Kidney (tissue), 14 donors: ENCODE measurements around the gene SLC43A1. TPM values are rescaled to one million over a fixed set of nuclear protein-coding genes. Genes with fewer than 3 reads are reported as not detected.

Experiments used
- DNase-seq, 5 donors: peaks; one replicate each; pipeline ENCODE4 v3.0.0-alpha.2; 2013 to 2020
- FAIRE-seq: peaks from 2 replicates; lab custom pipeline; 2012; peaks lifted over from hg19 to GRCh38; lab: Jason Lieb, UNC
- H3K27ac ChIP-seq, 2 donors: one replicate each; pipeline ENCODE4 v1.7.0; 2013; ENCODE audit warnings: low read depth in 2 of 2, low read length in 2 of 2, inconsistent platforms in 1 of 2
- H3K27me3 ChIP-seq: one replicate; pipeline ENCODE4 v1.7.1; 2013; ENCODE audit warnings: low read length, inconsistent platforms; ENCODE audit not compliant: control insufficient read depth, insufficient read depth
- H3K36me3 ChIP-seq, 3 donors: one replicate each; pipeline versions ENCODE4 v1.7.0 to v1.7.1; 2013; ENCODE audit warnings: low read length in 3 of 3, control low read depth in 1 of 3, inconsistent platforms in 1 of 3; ENCODE audit not compliant: insufficient read depth in 3 of 3, control insufficient read depth in 2 of 3
- H3K4me1 ChIP-seq, 3 donors: one replicate each; pipeline versions ENCODE4 v1.7.0 to v1.7.1; 2013; ENCODE audit warnings: low read length in 3 of 3, inconsistent platforms in 1 of 3, low read depth in 1 of 3; ENCODE audit not compliant: control insufficient read depth in 2 of 3, insufficient read depth in 2 of 3
- H3K4me3 ChIP-seq, 3 donors: one replicate each; pipeline versions ENCODE4 v1.7.0 to v1.8.1; 2013; ENCODE audit warnings: low read length in 3 of 3, control low read depth in 1 of 3, inconsistent platforms in 1 of 3
- H3K9ac ChIP-seq, 3 donors: one replicate each; pipeline versions ENCODE4 v1.7.0 to v1.7.1; 2013; ENCODE audit warnings: low read length in 3 of 3, control low read depth in 1 of 3, inconsistent platforms in 1 of 3
- H3K9me3 ChIP-seq, 3 donors: one replicate each; pipeline versions ENCODE4 v1.7.0 to v1.7.1; 2013; ENCODE audit warnings: low read length in 3 of 3, control low read depth in 1 of 3, inconsistent platforms in 1 of 3; ENCODE audit not compliant: control insufficient read depth in 2 of 3, insufficient read depth in 1 of 3
- intact Hi-C: fragments of 100-400 bp; cut with DNase I; formaldehyde crosslinking; loops from one replicate; pipeline ENCODE4 v1.11.1; 2022
- polyA plus RNA-seq: library from polyadenylated mRNA; stranded (reverse); fragments of 350-450 nt; fragmentation: Illumina TruSeq; extraction: RNeasy Lipid Tissue Mini Kit (QIAGEN cat#74804); gene quantifications from one replicate; pipeline ENCODE4 v1.2.3, GENCODE V29; 2014; ENCODE audit warnings: low read depth, low replicate concordance; ENCODE audit not compliant: insufficient read depth
- total RNA-seq: library from RNA; stranded (reverse); fragmentation: NEBNext Ultra II Directional; extraction: Animal tissue kit (Norgen Biotek cat#: 25700); gene quantifications from one replicate; pipeline ENCODE4 v1.2.1, GENCODE V29; 2021
- TF ChIP-seq, protein P1 (sequence below): IDR thresholded peaks from 3 replicates; pipeline ENCODE4 v1.5.1; 2012; ENCODE audit warnings: mild to moderate bottlenecking, moderate library complexity, borderline replicate concordance; ENCODE audit not compliant: insufficient read depth; ENCODE audit errors: extremely low read depth
- donor health status: control.
- donor health status: control.
- donor health status: control.
- donor health status: control.
- donor health status: control.
- donor health status: DM: yes; HTN: yes; CAD: no.
- donor health status: Normal renal cell carcinoma (clear cell type).

SLC43A1 gene
- total and polyA plus RNA-seq, 2 donors from 2014 or later, result 4.1 to 16.6 TPM

DNA sequence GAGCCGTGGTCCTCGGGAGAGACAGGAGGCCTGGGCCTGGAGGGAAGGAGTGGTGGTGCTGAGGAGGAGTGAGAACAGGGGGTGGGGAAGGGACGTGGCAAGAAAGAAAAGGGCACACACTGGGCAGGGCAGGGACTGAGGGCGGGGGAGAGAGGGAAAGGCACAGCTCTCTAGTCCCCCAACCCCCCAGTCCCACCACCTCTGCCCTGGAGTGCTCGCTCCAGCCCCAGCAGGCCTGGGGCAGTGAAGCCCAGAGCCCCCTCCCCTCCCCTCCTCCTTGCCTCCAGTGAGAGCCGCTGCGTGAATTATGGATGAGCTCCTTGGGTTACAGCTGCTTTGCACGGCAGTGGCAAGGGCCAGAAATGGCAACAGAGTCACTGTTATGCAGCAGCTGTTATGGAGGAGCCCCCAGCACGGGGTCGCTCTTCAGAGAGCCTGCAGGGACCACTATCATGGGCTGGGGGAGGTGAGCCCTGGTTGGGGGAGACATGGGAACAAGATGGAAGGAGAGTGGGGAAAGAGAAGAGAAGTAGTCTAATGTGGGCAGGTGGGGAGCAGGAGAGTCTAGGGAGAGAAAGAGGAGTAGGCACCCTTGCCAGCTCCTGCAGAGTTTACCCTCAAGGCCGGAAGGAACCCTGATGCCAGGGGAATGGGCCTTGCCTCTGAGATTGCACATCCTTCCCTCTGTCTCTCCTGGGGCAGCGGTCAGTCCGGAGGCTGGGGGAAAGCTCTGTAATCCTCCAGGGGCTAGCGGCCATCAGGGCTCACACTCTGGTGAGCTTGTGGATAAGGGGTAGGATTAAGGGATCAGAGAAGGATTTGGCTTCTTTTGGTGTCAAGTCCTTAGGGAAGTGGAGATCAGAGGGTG, 51.6 kb downstream of the SLC43A1 start:
- TF ChIP-seq, protein P1, sequence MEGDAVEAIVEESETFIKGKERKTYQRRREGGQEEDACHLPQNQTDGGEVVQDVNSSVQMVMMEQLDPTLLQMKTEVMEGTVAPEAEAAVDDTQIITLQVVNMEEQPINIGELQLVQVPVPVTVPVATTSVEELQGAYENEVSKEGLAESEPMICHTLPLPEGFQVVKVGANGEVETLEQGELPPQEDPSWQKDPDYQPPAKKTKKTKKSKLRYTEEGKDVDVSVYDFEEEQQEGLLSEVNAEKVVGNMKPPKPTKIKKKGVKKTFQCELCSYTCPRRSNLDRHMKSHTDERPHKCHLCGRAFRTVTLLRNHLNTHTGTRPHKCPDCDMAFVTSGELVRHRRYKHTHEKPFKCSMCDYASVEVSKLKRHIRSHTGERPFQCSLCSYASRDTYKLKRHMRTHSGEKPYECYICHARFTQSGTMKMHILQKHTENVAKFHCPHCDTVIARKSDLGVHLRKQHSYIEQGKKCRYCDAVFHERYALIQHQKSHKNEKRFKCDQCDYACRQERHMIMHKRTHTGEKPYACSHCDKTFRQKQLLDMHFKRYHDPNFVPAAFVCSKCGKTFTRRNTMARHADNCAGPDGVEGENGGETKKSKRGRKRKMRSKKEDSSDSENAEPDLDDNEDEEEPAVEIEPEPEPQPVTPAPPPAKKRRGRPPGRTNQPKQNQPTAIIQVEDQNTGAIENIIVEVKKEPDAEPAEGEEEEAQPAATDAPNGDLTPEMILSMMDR, result no peak
- Histone ChIP-seq H3K4me3 (no peak overlapping the region), H3K27me3 (peaks cover 11% of the 10 kb centered on the region), H3K9ac (no peak overlapping the region), H3K36me3 (no peaks in the 10 kb centered on the region), H3K27ac (no peak overlapping the region), H3K9me3 (no peaks in the 10 kb centered on the region), H3K4me1 (peaks cover 0 to 11% (median under 1%) of the 10 kb centered on the region in 3 donors)
- FAIRE-seq (no peak), DNase-seq (peak in 3 of 5 donors; percentile 49 to 61 (median 57))
- intact Hi-C loops, result no loop called here

DNA sequence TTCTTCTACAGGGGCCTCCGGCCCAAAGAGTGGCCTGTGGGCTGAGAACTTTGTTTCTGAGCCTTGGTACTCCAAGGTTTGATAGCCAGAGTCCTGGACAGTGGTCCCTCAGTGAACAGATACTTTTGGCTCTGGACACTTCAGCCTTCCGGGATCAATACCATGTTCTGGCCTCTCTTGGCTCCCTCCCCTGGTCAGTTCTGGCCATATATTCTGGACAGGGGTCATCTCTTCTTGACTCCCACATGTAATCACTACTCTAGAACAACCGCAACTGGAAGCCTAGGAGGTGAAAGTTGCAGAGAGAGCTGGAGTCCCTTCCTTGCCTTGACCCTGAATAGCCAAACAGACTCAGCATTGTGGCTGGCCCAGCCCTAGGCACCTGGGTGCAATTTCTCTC, 52.9 kb downstream of the SLC43A1 start:
- Histone ChIP-seq H3K9me3 (no peaks in the 10 kb centered on the region), H3K27ac (no peak overlapping the region), H3K9ac (no peak overlapping the region), H3K27me3 (peaks cover 20% of the 10 kb centered on the region), H3K4me3 (no peak overlapping the region), H3K36me3 (no peaks in the 10 kb centered on the region), H3K4me1 (peaks cover 0 to 17% (median 6%) of the 10 kb centered on the region in 3 donors)
- no peak for DNase-seq
- no peak for FAIRE-seq
- intact Hi-C loops, result no loop called here
- TF ChIP-seq, protein P1, result no peak

DNA sequence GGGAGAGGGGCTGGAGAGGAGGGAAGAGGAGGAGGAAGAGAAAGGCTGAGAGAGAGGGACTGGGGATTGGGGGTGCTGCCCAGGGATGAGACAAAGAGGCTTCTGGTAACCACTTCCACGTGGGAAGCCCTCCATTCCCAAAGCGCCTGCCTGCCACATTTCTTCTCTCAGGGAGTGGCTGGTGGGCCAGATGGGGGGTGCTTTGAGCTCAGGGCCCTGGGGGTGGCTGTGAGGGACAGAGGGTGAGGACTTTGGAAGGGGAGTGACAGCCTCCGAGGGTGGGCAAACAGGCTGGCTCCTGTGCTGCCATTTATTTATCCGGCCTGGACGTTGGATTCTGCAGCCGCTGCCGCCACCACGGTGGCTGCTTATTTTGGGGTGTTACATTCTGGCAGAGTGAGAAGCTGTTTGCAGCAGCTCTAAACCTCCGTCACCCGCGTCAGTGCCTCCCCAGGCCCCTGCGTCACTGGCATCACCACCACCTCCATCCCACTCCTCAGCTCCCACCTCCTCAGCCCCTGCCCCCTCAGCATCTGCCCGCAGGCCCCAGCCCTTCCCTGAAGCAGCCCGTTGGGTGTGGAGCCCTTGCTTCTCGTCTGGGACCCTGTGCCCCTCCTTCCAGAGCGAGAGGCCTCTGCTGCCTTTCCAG, 53.5 kb downstream of the SLC43A1 start:
- FAIRE-seq, result no peak
- H3K4me1 ChIP-seq, result peaks cover 0 to 19% (median 9%) of the 10 kb centered on the region in 3 donors
- DNase-seq, result no peak
- no peaks in the 10 kb centered on the region for H3K36me3 ChIP-seq
- H3K9me3 ChIP-seq, result no peaks in the 10 kb centered on the region
- H3K27ac ChIP-seq, result no peak overlapping the region
- H3K9ac ChIP-seq, result no peak overlapping the region
- peaks cover 22% of the 10 kb centered on the region for H3K27me3 ChIP-seq
- intact Hi-C loops, result no loop called here
- no peak overlapping the region for H3K4me3 ChIP-seq
- TF ChIP-seq, protein P1, result no peak
